Fibroblast of pulmonary artery (primary cell): Measurements from ENCODE around the gene CYP2S1.
"Not testable (repeated sequence)": the region's sequence is repeated elsewhere in the genome, so short reads cannot be mapped to it uniquely, and the experiment has no call there.

Source experiments
- DNase-seq: peaks from one replicate; pipeline ENCODE4 v3.0.0-alpha.2; 2010; ENCODE audit warnings: low read depth
- H3K4me3 ChIP-seq: replicated peaks from 2 replicates; pipeline ENCODE4 v1.5.1; 2011; ENCODE audit warnings: low read depth, mild to moderate bottlenecking, control low read depth, low read length, moderate library complexity
- CTCF ChIP-seq: IDR thresholded peaks from 2 replicates; pipeline ENCODE4 v1.5.1; 2011; ENCODE audit warnings: mild to moderate bottlenecking, control low read depth, low read length, inconsistent platforms; ENCODE audit errors: missing control alignments

Gene CYP2S1

GRCh38 chr19:41192574-41193429 lies at the start of gene CYP2S1:
Gene CYP2S1 (plus strand): TSS chr19:41193219. CDS start chr19:41193265, 46 bp downstream.
- peak within 1 kb of the TSS; percentile 32 for H3K4me3 ChIP-seq
- TF ChIP-seq CTCF = no peak
- no peak for DNase-seq

GRCh38 chr19:41144403-41144802 lies 48.6 kb upstream of the CYP2S1 start:
- peak; percentile 91 for DNase-seq
- H3K4me3 ChIP-seq = no peak overlapping the region
- peak; percentile 90 for TF ChIP-seq CTCF

GRCh38 chr19:41149831-41150230 lies 43.2 kb upstream of the CYP2S1 start:
- no peak for TF ChIP-seq CTCF
- H3K4me3 ChIP-seq = no peak overlapping the region
- no peak for DNase-seq

GRCh38 chr19:41150986-41151385 lies 42.0 kb upstream of the CYP2S1 start:
- not testable (repeated sequence) for H3K4me3 ChIP-seq, DNase-seq

- DNase-seq = no peak
- no peak for TF ChIP-seq CTCF
- no peak overlapping the region for H3K4me3 ChIP-seq
Measured at GRCh38 chr19:41154060-41154459, 39.0 kb upstream of the CYP2S1 start.

GRCh38 chr19:41156207-41156606 lies 36.8 kb upstream of the CYP2S1 start:
- peak; percentile 15 for TF ChIP-seq CTCF
- DNase-seq = no peak
- H3K4me3 ChIP-seq = no peak overlapping the region

- H3K4me3 ChIP-seq = no peak overlapping the region
- no peak for TF ChIP-seq CTCF
- DNase-seq = no peak
Measured at GRCh38 chr19:41159881-41160280, 33.1 kb upstream of the CYP2S1 start.
